Measurements from ENCODE around the gene VEGFB.
"Not testable (repeated sequence)": the region's sequence is repeated elsewhere in the genome, so short reads cannot be mapped to it uniquely, and the experiment has no call there.

VEGFB gene

DNA sequence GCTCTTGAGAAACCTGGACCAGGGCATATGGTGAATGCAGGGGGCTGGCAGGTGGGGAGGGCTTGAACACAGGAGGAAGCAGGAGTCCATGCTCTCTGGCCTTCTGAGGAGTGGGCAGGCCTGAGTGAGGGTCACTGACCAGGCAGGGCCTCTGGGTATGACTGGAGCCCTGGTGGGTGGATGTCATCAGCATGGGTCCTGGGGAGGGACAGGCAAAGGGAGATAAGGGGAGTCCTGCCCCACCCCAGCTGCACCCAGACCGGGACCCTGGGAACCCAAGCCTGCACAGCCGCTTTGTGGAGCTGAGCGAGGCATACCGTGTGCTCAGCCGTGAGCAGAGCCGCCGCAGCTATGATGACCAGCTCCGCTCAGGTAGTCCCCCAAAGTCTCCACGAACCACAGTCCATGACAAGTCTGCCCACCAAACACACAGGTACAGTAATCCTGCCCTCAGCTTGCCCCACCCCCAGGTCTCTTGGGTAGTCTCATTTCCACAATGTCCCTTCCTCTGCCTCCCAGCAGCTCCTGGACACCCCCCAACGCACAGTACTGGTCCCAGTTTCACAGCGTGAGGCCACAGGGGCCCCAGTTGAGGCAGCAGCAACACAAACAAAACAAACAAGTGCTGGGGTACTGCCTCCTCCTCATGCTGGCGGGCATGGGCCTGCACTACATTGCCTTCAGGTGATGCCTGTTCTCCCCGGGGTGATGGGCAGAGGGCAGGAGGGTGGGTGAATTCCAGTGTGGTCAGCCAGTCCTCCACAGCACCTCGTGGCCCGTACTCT lies 2.0 kb upstream of the VEGFB start:
- no peak for DNase-seq

DNA sequence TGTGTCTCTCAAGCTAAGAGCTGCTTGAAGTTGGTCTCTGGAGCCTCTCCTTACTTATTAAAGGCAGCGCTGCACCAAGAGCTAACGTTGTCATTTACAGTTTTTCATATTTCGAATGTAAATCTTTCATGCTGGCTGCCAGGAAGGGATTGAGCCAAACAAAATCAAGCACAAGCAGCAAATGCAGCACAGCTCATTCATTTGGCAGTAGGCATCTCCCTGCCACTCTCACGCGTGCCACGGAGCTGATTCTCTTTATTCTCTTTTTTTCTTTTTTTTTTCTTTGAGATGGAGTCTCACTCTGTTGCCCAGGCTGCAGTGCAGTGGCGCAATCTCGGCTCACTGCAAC lies 1.4 kb upstream of the VEGFB start:
- no peak for DNase-seq

DNA sequence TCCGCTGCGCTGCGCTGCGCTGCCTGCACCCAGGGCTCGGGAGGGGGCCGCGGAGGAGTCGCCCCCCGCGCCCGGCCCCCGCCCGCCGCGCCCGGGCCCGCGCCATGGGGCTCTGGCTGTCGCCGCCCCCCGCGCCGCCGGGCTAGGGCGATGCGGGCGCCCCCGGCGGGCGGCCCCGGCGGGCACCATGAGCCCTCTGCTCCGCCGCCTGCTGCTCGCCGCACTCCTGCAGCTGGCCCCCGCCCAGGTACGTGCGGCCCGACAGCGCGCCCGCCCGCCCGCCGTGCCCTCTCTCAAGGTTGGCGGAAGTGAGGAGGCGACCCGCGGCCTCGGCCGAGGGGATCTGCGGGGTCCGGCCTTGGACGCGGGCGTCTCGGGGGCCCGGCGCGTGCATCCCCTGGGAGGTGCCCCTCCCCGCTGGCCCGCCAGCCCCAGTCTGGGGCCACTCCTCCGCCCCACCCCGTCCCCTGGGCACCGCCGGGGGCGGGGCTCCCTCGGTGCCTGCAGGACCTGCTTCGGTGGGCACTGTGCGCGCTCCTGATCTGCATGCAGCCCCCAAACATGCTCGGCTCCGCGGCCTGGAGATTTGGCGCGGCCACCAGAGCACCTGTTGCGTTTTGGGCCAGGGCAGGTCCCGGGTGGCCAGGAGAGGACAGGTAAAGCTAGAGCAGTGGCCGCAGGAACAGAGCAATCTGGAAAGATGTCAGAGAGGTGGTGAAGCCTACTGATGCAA lies 429 bp downstream of the VEGFB start:
- DNase-seq = peak in 1 of 2 experiments; percentile 59

DNA sequence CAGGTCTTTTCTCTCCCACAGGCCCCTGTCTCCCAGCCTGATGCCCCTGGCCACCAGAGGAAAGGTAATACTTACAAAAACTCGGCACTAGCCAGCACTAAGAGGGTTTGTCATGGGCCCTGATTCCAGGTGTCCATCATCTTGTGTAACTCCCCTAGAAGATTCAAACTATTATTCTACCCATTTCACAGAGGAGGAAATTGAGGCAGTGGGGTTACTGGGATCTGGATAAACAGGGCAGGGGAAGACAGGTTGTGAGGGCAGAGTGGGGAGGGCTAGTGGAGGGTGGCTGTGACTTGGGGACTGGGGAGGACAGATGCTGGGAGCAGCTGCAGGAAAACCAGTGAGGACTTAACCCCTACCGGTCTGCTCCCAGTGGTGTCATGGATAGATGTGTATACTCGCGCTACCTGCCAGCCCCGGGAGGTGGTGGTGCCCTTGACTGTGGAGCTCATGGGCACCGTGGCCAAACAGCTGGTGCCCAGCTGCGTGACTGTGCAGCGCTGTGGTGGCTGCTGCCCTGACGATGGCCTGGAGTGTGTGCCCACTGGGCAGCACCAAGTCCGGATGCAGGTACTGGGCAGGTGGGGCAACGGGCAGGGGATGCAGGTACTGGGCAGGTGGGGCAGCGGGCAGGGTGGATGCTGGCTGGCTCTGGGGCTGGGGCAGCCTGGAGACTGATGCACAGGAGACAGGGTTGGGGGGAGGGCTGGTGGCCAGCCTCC lies 1.2 kb downstream of the VEGFB start:
- DNase-seq = no peak

DNA sequence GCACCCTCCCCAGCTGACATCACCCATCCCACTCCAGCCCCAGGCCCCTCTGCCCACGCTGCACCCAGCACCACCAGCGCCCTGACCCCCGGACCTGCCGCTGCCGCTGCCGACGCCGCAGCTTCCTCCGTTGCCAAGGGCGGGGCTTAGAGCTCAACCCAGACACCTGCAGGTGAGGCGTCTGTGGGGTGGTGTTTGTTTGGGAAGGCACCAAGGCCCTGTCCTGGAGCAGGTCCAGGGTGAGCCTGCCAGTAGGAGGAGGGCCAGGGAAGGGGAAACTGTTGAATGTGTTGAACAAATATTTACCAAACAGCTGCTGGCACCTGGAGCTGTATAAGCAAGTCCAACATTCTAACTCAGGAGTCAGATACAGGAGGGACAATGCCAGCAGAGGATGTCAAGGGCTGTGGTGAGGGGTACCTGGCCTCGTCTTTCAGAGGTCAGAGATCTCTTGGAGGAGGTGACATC lies 3.1 kb downstream of the VEGFB start:
- DNase-seq = no peak

DNA sequence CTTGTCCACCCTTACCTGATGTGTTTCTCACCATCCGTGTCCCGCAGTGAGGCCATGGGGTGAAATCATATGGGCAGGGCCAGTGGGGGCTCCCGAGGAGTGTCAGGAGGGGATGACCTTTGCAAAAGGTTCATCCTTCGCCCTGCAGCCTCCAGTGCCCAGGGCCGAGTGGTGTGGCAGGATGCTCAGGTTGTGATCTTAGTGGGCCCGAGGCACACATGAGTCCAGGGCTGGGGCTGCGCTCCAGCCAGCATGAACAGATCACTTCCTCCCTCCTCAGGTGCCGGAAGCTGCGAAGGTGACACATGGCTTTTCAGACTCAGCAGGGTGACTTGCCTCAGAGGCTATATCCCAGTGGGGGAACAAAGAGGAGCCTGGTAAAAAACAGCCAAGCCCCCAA lies 3.7 kb downstream of the VEGFB start:
- no peak for DNase-seq

DNA sequence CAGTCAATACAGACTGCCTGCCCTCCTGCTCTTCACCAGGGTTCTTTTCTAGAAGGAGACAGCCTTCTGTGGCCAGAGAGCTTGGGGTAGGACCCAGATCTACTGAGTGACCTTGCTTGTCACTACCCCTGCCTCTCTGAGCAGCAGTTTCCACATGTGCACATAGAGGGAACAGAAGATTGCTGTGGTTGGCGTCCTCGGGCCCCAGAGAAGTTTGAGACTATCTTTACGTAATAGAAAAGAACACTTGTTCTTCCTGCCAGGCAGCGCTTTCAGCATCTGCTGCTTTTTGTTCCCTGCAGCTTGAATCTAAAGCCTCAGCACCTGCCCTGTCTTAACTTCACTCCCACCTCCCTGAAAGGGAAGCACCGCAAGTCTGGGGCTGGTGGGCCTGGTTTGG lies 4.6 kb downstream of the VEGFB start:
- DNase-seq = no peak

DNA sequence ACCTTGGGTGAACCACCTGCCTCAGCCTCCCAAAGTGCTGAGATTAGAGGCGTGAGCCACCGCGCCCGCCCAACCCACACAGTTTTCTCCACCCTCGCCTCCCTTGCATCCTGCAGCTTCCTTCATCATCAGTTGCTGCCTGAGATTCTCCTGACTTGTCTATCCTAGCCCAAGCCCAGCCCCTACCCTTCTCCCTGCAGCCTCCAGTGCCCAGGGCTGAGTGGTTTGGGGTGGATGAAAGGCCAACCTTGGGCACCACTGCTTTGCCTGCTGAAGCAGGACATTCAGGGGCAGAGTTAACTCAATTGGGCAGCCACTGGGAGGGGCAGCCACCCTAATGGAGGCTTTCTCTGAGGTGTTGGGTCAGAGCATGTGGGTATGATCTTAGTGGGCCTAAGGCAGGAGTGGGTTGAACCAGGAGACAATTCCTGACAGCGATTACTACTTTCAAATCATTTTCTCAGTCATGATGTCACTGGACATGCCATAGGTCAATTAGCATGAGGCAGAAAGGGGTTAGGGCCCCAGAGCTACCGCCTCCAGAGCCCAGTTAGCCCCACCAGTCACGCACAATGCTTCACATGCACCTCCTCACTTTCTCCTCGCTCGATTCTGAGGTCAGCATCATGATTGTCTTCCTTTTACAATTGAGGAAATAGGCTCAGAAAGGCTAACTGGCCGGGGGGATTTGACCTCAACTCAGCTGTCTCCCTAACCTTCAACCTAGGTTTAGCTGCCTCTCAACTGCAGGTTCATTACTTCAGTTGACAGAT lies 5.5 kb downstream of the VEGFB start:
- no peak for DNase-seq

DNA sequence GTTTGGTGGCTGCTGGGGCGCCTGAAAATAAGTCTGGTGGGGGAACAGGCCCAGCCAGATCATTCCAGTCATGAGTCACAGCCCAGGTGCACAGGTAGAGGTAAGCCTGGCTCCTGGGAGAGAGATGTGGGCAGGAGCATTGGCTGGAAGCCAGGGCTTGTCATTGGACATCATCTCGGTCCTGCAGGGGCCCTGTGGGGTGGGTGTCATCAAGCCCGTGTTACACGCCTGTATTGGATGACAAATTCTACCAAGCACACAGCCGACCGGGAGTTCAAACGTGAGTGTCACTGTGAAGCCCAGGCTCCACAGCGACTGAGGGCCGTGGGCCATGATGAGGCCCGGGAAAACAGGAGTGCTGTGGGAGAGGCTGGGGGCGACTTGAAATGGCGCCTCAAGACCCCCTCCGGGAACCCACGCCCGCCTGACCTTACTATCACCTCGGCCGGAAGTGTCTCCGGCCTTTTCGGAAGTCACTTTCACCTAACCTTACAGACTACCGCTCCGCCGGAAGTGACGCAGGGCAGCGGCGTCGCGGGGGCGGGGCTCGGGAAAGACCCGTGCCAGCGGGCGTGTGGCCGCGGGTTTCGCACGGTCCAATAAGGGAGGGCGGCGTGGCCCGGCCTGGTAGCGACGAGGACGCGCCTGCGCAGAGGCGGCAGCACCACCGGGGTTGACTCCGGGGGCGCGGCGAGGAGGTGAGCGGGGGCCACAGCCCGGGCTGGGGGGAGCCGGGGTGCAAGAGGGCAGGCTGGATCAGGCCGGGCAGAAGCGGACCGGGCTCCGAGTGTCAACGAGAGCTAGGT lies 6.3 kb downstream of the VEGFB start, which contains the start of gene FKBP2:
TSS of gene FKBP2 (plus strand) at position 661 of the 806 bp plus-strand sequence. CDS start 1,293 bp downstream, outside the sequence.
- peak; percentile 96 to 99 for DNase-seq

DNA sequence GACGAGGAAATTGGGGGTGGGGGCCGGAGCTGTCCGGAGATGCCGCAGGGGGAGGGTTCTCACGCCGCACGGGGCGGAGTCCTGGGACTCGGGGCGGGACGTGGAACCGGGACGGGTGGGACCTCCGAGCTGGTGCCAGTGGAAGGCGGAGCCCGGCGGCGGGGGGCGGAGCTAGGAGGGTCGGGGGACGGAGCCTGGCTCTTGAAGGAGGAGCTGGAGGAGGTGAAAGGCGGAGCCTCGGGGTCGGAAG lies 6.8 kb downstream of the VEGFB start:
- peak; percentile 98 to 99 for DNase-seq

DNA sequence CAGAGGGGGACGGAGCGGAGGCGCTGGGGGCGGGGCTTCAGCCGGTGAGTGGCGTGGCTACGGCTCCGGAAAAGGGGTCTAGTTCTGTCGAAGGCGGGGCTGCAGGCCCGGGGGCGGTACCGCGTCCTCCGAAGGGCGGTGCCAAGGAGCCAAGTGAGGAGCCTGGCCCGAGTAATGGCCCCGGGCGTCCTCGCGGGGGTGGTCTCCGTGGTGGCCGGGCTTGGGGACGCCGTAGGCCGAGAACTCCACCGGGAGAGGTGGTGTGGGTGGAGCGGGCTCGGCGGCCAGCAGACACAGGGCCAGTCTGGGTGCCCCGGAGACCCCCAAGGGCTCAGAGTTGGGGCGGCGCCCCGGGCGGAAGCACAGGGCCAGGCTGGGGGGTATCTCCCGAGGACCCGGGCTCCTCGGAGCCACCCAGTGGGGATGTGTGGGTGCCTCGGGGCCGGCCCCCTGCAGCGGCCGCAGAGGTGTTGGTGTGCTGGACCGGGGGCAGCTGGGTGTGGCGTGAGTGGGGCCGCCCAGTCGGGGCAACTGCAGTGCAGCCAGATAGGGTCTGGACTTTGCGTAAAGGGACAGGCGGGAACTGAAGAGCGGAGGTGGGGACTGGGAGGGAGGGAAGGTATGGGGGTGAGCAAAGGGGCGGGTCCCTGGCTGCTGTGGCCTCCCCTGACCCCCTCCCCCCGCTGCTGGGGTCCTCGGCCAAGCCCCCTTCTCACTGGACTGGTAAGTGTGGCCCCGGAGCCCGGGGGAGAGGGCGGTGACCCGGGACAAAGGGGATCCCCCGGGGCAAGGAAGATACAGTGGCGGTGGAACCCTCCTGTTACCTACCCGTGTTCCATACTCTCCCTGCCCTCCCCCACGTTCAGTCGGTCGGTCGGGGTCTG lies 7.3 kb downstream of the VEGFB start:
- peak in 1 of 2 experiments; percentile 61 for DNase-seq

DNA sequence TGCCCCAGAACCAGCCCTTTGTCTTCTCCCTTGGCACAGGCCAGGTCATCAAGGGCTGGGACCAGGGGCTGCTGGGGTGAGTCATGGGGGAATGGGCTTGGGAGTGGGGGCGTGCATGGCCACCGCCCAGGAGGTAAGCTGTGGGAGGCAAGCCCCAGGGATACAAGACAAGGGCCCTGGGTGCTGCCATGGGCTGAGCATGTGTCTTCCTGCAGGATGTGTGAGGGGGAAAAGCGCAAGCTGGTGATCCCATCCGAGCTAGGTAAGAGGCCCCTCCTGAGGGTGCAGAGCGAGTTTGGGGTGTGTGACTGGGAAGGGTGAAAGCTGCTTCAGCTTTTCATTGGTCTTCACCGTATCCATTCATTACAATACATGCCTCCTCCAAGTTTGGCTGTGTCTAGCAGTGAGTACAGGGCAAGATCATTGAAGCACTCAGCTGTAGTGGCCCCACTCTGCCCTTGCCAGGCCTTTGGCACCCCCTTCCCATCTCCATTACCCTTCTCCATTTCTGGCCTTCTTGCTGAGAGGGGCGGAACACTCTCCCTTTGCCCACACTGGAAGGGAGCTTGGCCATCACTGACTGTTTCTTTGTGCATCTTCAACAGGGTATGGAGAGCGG lies 9.0 kb downstream of the VEGFB start:
- DNase-seq = no peak

DNA sequence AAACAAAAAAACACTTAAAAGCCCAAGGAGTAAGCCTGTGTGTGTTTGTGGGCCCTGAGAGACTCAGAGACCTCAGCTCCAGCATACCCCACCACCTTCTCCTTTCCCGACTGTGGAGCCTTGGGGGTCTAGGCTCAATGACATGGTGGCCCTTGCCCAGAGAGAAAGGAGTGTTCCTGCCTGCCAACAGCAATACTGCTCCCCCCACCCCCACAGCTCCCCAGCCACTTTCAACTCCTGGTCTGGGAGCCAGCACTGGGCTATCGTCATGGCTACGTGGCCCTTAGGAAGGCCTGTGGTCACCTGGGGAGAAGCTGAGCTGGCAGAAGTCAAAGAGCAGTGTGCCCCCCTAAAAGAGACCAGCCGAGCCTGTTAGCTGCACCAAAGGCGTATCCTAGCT lies 9.7 kb downstream of the VEGFB start:
- DNase-seq = no peak

DNA sequence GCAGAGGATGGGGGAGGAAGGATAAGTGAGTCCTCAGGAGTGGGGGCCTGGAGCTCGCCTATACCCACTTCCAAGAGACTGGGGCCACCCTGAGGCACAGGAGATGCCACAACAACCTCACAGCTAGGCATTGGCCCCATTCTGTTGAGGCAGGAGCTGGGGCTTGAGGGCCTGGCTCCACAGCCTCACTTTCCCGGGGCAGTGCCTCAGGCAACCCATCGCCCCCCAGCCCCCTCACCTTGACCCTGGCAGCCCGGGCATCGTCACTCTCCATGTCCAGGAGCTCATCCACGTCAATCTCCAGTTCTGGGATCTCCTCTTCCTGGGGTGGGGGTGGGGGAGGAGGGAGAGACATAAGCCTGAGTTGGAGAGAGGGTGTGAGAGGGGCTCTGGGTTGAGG lies 10.6 kb downstream of the VEGFB start:
- no peak for DNase-seq

DNA sequence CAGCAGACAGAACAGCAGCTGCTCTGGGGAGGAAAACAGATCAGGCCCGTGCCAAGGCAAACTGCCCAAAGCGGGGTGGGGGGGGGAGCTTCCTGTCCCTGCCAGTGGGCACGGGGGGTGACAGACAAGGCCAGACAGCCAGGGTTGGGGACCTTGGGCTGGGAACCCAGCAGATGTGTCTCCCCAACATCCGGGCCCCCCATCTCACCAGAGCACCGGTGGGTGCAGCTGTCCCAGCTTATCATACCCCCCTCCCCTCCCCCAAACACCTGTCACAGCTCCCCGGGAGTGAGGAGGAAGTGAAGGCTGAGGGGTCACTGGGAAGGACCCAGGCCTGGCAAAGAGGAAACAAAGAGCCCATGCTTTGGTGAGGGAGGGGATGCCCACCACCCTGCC lies 11.0 kb downstream of the VEGFB start:
- peak in 1 of 2 experiments; percentile 40 for DNase-seq

DNA sequence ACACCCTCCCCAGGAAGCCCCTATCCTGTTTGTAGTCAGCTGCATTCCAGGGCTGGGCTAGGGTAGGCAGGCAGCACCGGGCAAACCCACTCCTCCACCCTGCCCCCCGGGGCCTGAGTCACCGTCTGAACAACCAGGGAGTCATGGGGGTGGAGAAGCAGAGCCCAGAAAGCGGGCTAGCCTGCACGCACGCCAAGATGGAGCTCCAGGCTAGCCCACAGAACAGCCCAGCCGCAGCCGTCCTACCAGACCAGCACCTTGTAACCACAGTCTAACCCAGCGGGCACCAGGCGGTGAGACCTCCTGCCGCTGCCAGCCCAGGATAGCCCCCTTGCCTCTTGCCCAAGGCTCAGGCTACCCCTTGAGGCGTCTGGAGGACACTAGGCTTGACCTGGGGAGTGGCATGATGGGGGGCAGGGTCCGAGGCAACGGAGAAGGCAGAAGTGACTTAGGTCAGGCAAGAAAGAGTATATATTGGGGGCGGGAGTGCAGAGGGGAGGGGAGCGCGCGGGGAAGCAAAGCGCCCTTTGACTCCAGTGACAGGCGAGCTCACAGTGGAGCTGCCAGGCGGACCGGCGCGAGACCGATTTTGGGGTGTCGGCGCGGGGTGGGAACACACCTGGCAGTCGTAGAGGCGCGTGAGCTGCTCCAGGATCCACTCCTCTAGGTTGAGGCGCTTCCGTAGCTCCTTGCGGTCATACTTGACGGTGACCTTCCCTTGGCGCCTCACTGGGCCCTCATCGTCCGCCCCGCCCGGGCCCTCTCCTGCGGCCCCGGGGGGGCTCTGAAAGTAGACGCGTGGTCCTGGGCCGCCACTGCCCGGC lies 11.6 kb downstream of the VEGFB start:
- DNase-seq = peak in 1 of 2 experiments; percentile 53

DNA sequence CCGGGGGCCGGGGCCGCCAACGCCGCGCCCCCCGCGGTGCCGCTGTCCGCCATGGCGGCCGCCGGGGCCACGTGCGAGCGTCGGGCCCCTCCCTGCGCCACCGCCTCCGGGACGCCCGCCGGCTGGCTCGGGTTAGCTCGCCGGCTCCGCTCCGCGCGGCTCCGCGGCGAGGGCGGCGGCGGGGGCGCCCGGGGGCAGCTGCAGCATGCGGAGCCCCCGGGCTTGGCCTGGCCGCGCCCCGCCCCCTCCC lies 12.2 kb downstream of the VEGFB start:
- not testable (repeated sequence) for DNase-seq

DNA sequence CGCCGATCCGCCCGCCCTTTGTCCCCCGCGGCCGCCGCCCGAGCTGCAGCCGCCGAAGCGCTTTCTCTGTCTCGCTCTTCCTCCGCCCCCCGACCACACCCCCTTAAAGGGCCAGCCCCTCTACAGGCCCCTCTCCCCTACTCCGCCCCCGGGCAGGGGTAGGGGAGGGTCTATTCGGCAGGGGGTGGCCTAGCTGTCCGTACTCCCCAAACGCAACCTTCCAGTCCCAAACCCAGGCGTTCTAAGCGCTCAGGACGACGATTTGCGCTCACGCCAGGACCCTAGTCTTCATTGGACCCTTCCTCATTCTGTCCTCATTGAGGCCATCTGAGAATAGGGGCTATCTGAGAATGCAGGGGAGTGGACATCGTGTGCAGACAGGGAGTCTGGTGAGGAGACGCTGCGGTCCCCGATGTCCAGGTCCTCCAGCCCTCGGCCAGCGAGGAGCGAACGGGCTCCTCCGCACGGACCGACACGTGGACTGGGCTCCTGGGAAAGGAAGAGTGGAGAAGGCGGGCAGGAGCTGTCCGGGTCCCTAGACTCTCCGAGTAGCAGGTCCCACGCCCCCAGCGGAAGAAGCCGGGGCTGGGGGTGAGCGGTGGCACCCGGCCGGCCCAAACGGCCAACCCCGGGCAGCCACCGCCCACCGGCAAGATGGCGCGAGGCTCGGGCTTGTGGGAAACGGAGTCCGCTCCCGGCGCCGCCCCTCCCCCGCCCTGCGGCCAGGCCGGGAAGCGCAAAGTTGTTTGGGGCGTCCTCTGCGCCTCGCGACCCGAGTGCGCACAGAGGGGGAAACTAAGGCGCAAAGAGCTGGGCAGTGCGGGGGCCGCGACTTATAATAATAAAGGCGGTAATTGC lies 12.7 kb downstream of the VEGFB start, which contains the start of gene PPP1R14B:
TSS of gene PPP1R14B (minus strand) at position 73 of the 858 bp plus-strand sequence. CDS start 270 bp downstream, outside the sequence.
- DNase-seq = peak; percentile 59 to 88
